ENCODE measurements around the gene TRIM16.
"Not testable (repeated sequence)": the region's sequence is repeated elsewhere in the genome, so short reads cannot be mapped to it uniquely, and the experiment has no call there.

DNA sequence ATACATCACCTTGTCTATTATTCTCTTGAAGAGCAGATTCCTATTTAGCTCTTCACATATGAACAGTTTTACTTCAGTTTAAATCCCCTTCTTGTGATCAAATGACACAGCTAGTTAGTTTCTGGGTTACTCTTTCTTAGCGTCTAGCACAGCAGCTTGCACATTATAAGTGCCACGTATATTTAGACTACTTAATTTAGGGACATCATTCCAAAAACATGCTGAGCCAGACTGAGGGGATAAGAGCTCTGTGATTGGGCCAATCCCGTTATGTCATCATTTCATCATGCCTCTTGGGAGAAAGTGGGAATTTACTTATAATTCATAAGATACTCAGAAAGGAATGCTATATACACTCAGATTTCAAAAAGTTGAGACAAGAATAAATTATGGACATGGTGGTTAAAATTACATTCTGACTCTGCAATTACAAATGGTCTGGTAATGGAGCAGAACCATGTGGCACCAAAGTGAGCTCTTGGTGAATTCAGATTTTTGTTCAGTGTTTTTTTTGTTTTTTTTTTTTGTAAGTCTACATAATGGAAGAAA, 60.4 kb downstream of the TRIM16 start:
- TF ChIP-seq, protein P1, sequence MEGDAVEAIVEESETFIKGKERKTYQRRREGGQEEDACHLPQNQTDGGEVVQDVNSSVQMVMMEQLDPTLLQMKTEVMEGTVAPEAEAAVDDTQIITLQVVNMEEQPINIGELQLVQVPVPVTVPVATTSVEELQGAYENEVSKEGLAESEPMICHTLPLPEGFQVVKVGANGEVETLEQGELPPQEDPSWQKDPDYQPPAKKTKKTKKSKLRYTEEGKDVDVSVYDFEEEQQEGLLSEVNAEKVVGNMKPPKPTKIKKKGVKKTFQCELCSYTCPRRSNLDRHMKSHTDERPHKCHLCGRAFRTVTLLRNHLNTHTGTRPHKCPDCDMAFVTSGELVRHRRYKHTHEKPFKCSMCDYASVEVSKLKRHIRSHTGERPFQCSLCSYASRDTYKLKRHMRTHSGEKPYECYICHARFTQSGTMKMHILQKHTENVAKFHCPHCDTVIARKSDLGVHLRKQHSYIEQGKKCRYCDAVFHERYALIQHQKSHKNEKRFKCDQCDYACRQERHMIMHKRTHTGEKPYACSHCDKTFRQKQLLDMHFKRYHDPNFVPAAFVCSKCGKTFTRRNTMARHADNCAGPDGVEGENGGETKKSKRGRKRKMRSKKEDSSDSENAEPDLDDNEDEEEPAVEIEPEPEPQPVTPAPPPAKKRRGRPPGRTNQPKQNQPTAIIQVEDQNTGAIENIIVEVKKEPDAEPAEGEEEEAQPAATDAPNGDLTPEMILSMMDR (IDR thresholded peaks at IDR 0.05): not testable (repeated sequence)
- not testable (repeated sequence) for TF ChIP-seq POLR2A (IDR thresholded peaks at IDR 0.05)

All from vagina (tissue), 2 donors.